ENCODE results near the gene CPLANE1.

The CPLANE1 gene

DNA sequence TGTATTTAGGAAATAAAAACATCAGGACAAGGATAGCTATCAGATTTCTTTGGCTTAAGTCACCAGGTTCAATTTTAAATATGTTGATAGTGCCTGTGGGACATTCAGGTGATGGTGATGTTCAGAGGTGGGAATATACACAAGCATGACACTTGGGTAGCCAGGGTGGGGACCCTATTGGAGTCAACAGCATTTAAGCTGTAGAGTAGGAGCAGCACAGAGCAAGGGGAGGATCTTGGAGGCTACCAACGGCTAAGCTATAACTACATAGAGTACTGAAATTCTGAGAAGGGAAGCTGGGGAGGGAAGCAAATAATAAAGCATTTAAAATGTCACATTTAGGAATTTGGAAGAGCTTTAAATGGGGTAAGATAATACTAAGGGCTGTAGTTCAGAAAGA lies 177.7 kb downstream of the CPLANE1 start:
- DNase-seq (ENCODE audit: low read depth): no peak
- TF ChIP-seq, protein P1, sequence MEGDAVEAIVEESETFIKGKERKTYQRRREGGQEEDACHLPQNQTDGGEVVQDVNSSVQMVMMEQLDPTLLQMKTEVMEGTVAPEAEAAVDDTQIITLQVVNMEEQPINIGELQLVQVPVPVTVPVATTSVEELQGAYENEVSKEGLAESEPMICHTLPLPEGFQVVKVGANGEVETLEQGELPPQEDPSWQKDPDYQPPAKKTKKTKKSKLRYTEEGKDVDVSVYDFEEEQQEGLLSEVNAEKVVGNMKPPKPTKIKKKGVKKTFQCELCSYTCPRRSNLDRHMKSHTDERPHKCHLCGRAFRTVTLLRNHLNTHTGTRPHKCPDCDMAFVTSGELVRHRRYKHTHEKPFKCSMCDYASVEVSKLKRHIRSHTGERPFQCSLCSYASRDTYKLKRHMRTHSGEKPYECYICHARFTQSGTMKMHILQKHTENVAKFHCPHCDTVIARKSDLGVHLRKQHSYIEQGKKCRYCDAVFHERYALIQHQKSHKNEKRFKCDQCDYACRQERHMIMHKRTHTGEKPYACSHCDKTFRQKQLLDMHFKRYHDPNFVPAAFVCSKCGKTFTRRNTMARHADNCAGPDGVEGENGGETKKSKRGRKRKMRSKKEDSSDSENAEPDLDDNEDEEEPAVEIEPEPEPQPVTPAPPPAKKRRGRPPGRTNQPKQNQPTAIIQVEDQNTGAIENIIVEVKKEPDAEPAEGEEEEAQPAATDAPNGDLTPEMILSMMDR (IDR thresholded peaks at IDR 0.05; ENCODE audit: low read depth, low read length, missing control alignments): no peak
- no peak overlapping the region for H3K4me3 ChIP-seq (ENCODE audit: low read depth, low read length)

DNA sequence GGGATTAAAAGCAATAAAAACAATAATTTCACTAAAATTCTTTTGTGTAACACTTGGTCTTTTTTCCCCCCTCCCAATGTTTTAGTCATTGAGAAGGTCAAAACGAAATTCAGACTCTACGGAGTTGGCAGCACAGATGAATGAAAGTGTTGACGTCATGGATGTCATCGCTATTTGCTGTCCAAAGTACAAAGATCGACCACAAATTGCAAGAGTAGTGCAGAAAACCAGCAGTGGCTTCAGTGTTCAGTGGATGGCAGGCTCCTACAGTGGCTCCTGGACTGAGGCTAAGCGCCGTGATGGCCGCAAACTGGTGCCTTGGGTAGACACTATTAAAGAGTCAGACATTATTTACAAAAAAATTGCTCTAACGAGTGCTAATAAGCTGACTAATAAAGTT lies 184.7 kb downstream of the CPLANE1 start:
- DNase-seq (ENCODE audit: low read depth): no peak
- no peak overlapping the region for H3K4me3 ChIP-seq (ENCODE audit: low read depth, low read length)
- TF ChIP-seq, protein P1 (IDR thresholded peaks at IDR 0.05; ENCODE audit: low read depth, low read length, missing control alignments): no peak

DNA sequence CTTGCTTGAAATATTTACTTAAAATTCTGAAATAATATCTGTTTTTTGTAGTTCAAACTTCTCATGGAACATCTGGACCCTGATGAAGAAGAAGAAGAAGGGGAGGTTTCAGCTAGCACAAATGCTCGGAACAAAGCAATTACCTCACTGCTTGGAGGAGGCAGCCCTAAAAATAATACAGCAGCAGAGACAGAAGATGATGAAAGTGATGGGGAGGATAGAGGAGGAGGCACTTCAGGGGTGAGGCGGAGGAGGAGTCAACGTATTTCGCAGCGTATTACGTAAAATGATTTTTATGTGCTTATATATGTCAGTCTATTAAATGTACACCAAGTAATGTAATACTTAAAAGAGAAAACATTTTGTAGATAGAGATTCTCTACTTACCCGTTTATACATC lies 185.4 kb downstream of the CPLANE1 start:
- no peak overlapping the region for H3K4me3 ChIP-seq (ENCODE audit: low read depth, low read length)
- no peak for DNase-seq (ENCODE audit: low read depth)
- TF ChIP-seq, protein P1 (IDR thresholded peaks at IDR 0.05; ENCODE audit: low read depth, low read length, missing control alignments): no peak

DNA sequence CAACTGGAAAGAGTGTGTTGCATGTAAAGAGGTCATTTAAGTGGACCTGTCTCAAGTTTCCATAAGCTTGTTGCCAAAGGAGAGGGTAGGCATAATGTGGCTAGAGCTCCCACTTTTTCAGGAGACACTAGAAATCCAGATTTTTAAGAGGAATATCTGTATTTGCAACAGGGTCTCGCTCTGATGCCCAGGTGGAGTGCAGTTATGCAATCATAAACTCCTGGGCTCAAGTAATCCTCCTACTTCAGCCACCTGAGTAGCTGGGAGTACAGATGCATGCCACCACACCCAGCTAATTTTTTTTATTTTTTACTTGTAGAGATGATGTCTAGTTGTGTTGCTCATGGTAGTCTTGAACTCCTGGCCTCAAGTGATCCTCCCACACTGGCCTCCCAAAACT lies 189.1 kb downstream of the CPLANE1 start:
- DNase-seq (ENCODE audit: low read depth): no peak
- TF ChIP-seq, protein P1 (IDR thresholded peaks at IDR 0.05; ENCODE audit: low read depth, low read length, missing control alignments): no peak
- no peak overlapping the region for H3K4me3 ChIP-seq (ENCODE audit: low read depth, low read length)

DNA sequence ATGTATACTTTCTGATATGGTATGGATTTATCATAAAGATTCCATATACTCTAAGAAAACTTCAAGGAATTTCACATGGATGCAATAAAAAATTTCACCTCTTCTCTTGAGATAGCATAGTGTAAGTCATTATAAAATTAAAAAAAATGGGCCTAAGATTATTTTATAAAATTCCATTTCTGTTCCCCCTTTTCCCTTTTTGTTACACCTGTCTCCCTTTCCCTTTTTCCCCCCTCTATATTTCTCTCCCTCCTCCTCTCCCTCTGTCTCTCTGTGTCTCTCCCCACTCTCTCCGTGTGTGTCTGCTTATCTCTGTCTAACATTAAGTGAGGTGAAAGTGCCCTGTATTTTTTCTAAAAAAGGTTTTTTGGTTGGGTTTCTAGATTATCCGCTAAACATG lies 192.4 kb downstream of the CPLANE1 start:
- H3K4me3 ChIP-seq (ENCODE audit: low read depth, low read length): no peak overlapping the region
- DNase-seq (ENCODE audit: low read depth): no peak

More for the DNA sequence above, 192.4 kb downstream of the CPLANE1 start:
- TF ChIP-seq, protein P1 (IDR thresholded peaks at IDR 0.05; ENCODE audit: low read depth, low read length, missing control alignments): no peak

All from GM12864 (cell line).